Lower leg skin (tissue), 4 donors: ENCODE data around the gene CLASP1. TPM values are rescaled to one million over a fixed set of nuclear protein-coding genes. Genes with fewer than 3 reads are reported as not detected.

Source experiments
- DNase-seq, 2 donors: peaks; one replicate each; pipeline ENCODE4 v3.0.0-alpha.2; 2019; ENCODE audit warnings: low spot score in 2 of 2
- H3K4me3 ChIP-seq: fragments of 200-600 bp; sonication (generic); 2 replicates; pipeline ENCODE4 v1.5.1; 2017; ENCODE audit warnings: mild to moderate bottlenecking, low read depth; ENCODE audit not compliant: poor library complexity, severe bottlenecking
- CTCF ChIP-seq, 3 donors: fragments of 450-650 bp; IDR thresholded peaks; one replicate each; pipeline ENCODE4 v1.5.1; 2016; ENCODE audit warnings: antibody characterized with exemption in 3 of 3, mild to moderate bottlenecking in 3 of 3, moderate library complexity in 2 of 3
- POLR2A ChIP-seq, 2 donors: fragments of 450-650 bp; IDR thresholded peaks; one replicate each; pipeline ENCODE4 v1.6.1; 2016 to 2017; ENCODE audit warnings: antibody characterized with exemption in 2 of 2, mild to moderate bottlenecking in 1 of 2, moderate library complexity in 1 of 2
- WGBS, 2 donors: methylation state at CpG; one replicate each; pipeline ENCODE4 v1.1.5; 2018; 5-methylcytosine and 5-hydroxymethylcytosine counted together
- intact Hi-C: fragments of 100-400 bp; cut with DNase I; formaldehyde crosslinking; loops from one replicate; pipeline ENCODE4 v1.15.0; 2023; ENCODE audit warnings: low total_unique reads
- total RNA-seq, 4 donors: library from RNA; depleted of rRNA; stranded (reverse); fragments of >200 nt; gene quantifications; one replicate each; pipeline ENCODE4 v1.1.0, GENCODE V29; 2016

The CLASP1 gene
- total RNA-seq, 4 donors from 2014 or later: 56.8 to 88.4 (median 69.0) TPM

- WGBS, 2 donors: 94 to 96% methylated on average over 3 of the region's 3 CpGs
- intact Hi-C loops: no loop called here
- no peak for DNase-seq
- H3K4me3 ChIP-seq: no peak overlapping the region
- no peak for TF ChIP-seq CTCF (IDR thresholded peaks at IDR 0.05)
Observed at GRCh38 chr2:121513597-121514333, 135.5 kb downstream of the CLASP1 start.

GRCh38 chr2:121510857-121511256, 138.4 kb downstream of the CLASP1 start:
- TF ChIP-seq POLR2A (IDR thresholded peaks at IDR 0.05) (no peak), CTCF (IDR thresholded peaks at IDR 0.05) (no peak)
- intact Hi-C loops: no loop called here
- WGBS, 2 donors: 98 to 100% methylated on average over 1 of the region's 1 CpG

GRCh38 chr2:121506621-121507020, 142.6 kb downstream of the CLASP1 start:
- WGBS, 2 donors: 95 to 100% methylated on average over 1 of the region's 1 CpG
- intact Hi-C loops: no loop called here
- TF ChIP-seq POLR2A (IDR thresholded peaks at IDR 0.05) (no peak), CTCF (IDR thresholded peaks at IDR 0.05) (no peak)
- H3K4me3 ChIP-seq: no peak overlapping the region
- DNase-seq: no peak

More at GRCh38 chr2:121510857-121511256, 138.4 kb downstream of the CLASP1 start:
- no peak for DNase-seq
- no peak overlapping the region for H3K4me3 ChIP-seq

- H3K4me3 ChIP-seq: no peak overlapping the region
- TF ChIP-seq POLR2A (IDR thresholded peaks at IDR 0.05): no peak
- no peak for TF ChIP-seq CTCF (IDR thresholded peaks at IDR 0.05)
- intact Hi-C loops: no loop called here
- 89 to 95% methylated on average over 4 of the region's 4 CpGs for WGBS, 2 donors
- no peak for DNase-seq
Observed at GRCh38 chr2:121505986-121506586, 143.2 kb downstream of the CLASP1 start.

- TF ChIP-seq POLR2A (IDR thresholded peaks at IDR 0.05) (no peak), CTCF (IDR thresholded peaks at IDR 0.05) (no peak)
- DNase-seq: no peak
- no peak overlapping the region for H3K4me3 ChIP-seq
- intact Hi-C loops: no loop called here
- 45 to 55% methylated on average over 3 of the region's 3 CpGs for WGBS, 2 donors
Observed at GRCh38 chr2:121505005-121505404, 144.3 kb downstream of the CLASP1 start.
